GF-D8 (cell line): Measurements from ENCODE around the gene ZNF771.
"Not testable (repeated sequence)": the region's sequence is repeated elsewhere in the genome, so short reads cannot be mapped to it uniquely, and the experiment has no call there.

ENCODE experiments used
- DNase-seq: peaks from one replicate; lab custom pipeline; 2025; lab: John Stamatoyannopoulos, UW

ZNF771 gene

GRCh38 chr16:30437511-30438046 lies 30.2 kb downstream of the ZNF771 start:
- no peak for DNase-seq

- DNase-seq = no peak
Measured at GRCh38 chr16:30438835-30439234, 31.4 kb downstream of the ZNF771 start.

- no peak for DNase-seq
Measured at GRCh38 chr16:30439720-30440348, 32.4 kb downstream of the ZNF771 start.

- no peak for DNase-seq
Measured at GRCh38 chr16:30443631-30444030, 36.2 kb downstream of the ZNF771 start.

- DNase-seq = no peak
Measured at GRCh38 chr16:30444231-30445148, 37.1 kb downstream of the ZNF771 start.

GRCh38 chr16:30445149-30445407 lies 37.7 kb downstream of the ZNF771 start:
- no peak for DNase-seq

GRCh38 chr16:30445408-30446202 lies 38.2 kb downstream of the ZNF771 start, which contains the start of gene SEPHS2:
Gene SEPHS2, minus strand, starts transcription at chr16:30445874. Its CDS starts 147 bp downstream, at chr16:30445727.
- peak; percentile 94 for DNase-seq

GRCh38 chr16:30446203-30446595 lies 38.8 kb downstream of the ZNF771 start:
- DNase-seq = no peak

- no peak for DNase-seq
Measured at GRCh38 chr16:30447512-30448226, 40.3 kb downstream of the ZNF771 start.

- no peak for DNase-seq
Measured at GRCh38 chr16:30449116-30449435, 41.7 kb downstream of the ZNF771 start.

- not testable (repeated sequence) for DNase-seq
Measured at GRCh38 chr16:30452709-30453580, 45.5 kb downstream of the ZNF771 start.

- no peak for DNase-seq
Measured at GRCh38 chr16:30456302-30456701, 48.9 kb downstream of the ZNF771 start.

GRCh38 chr16:30457256-30457655 lies 49.9 kb downstream of the ZNF771 start:
- DNase-seq = no peak

GRCh38 chr16:30457743-30458560 lies 50.5 kb downstream of the ZNF771 start:
- DNase-seq = no peak

GRCh38 chr16:30458561-30459394 lies 51.4 kb downstream of the ZNF771 start:
- peak; percentile 94 for DNase-seq

GRCh38 chr16:30459456-30459855 lies 52.0 kb downstream of the ZNF771 start:
- DNase-seq = no peak

GRCh38 chr16:30461426-30461825 lies 54.0 kb downstream of the ZNF771 start:
- not testable (repeated sequence) for DNase-seq

- no peak for DNase-seq
Measured at GRCh38 chr16:30464078-30464477, 56.7 kb downstream of the ZNF771 start.
